Measurements from ENCODE around the gene BHLHE40. TPM values are rescaled to one million over a fixed set of nuclear protein-coding genes. Genes with fewer than 3 reads are reported as not detected.
"Not testable (repeated sequence)": the region's sequence is repeated elsewhere in the genome, so short reads cannot be mapped to it uniquely, and the experiment has no call there.

The BHLHE40 gene
- total RNA-seq, 1 donor from 2014 or later: 96.3 TPM

DNA sequence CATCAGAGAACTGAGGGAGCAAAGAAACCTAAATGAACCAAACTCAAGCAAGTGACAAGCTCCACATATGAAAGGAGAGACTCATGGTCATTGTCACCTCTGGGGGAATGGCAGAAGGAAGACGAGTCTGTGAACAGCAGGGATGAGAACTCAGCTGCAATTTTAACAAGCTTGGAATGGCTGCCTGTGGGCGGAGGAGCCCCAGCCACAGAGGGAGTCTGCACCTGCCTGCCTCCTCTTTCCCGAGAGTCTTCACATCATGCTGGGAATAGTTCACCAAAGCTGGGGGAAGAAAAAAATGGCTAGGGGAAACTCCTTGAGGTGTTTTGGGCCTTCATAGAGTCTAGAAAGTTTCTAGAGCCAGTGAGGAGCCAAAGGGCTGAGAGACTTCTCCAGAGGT lies 21.3 kb upstream of the BHLHE40 start:
- no peak for DNase-seq (ENCODE audit: low read depth)
- no peak overlapping the region for H3K4me3 ChIP-seq (ENCODE audit: low read depth, low read length)
- TF ChIP-seq, protein P1, sequence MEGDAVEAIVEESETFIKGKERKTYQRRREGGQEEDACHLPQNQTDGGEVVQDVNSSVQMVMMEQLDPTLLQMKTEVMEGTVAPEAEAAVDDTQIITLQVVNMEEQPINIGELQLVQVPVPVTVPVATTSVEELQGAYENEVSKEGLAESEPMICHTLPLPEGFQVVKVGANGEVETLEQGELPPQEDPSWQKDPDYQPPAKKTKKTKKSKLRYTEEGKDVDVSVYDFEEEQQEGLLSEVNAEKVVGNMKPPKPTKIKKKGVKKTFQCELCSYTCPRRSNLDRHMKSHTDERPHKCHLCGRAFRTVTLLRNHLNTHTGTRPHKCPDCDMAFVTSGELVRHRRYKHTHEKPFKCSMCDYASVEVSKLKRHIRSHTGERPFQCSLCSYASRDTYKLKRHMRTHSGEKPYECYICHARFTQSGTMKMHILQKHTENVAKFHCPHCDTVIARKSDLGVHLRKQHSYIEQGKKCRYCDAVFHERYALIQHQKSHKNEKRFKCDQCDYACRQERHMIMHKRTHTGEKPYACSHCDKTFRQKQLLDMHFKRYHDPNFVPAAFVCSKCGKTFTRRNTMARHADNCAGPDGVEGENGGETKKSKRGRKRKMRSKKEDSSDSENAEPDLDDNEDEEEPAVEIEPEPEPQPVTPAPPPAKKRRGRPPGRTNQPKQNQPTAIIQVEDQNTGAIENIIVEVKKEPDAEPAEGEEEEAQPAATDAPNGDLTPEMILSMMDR (conservative IDR thresholded peaks at IDR 0.05; ENCODE audit: low read depth, low read length): no peak

- H3K4me3 ChIP-seq (ENCODE audit: low read depth, low read length): no peak overlapping the region
- TF ChIP-seq, protein P1 (conservative IDR thresholded peaks at IDR 0.05; ENCODE audit: low read depth, low read length): no peak
- DNase-seq (ENCODE audit: low read depth): no peak
These were observed 20.1 kb upstream of the BHLHE40 start for GRCh38 chr3:4959180-4959579.

DNA sequence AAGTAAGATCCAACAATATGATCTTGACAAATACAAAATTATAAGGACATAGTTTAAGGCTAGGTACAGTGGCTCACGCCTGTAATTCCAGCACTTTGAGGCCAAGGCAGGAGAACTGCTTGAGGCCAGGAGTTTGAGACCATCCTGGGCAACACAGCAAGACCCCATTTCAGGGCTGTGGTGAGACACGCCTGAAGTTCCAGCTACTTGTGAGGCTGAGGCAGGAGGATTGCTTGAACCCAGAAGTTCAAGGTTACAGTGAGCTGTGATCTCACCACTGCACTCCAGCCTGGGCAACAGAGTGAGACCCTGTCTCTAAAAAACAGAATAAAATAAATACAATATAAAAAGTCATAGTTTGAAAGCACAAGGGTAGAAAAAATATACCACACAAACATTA lies 17.4 kb upstream of the BHLHE40 start:
- not testable (repeated sequence) for H3K4me3 ChIP-seq (ENCODE audit: low read depth, low read length); DNase-seq (ENCODE audit: low read depth)

DNA sequence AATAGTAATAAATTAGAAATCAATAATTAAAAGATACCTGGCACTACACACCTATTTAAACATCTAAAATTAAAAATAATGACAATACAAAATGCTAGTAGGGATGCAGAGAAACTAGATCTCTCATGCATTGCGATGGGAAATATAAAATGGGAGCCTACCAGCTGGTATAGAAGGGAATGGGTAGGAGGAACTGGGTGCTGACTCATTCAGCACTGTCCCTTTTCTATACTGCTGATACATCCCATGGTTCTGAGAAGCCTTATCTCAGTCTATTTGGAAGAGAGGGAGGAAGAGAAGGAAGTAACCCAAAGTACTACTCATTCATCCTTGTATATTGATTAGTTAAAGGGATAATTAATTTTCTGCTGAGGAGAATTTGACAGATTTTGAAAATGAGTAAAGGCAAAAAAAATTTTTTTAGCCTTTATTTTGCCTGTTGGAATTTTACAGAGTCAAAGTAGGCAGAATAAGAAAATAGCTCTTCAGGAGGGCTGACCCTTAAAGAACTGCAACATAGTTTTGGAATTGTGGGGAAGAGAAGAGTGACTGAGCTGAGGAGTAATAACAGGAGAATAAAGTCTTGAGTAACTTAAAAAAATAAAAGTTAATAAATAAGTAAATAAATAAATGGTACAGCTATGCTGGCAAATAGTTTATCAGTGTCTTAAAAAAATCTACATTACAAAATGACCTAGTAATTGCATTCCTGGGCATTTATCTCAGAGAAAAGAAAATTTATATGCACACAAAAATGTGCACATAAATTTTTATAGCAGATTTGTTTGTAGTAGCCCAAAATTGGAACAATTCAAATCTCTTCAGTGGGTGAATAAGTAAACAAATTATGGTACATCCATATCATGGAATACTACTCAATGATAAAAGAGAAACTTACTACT lies 15.3 kb upstream of the BHLHE40 start:
- no peak for DNase-seq (ENCODE audit: low read depth)
- TF ChIP-seq, protein P1 (conservative IDR thresholded peaks at IDR 0.05; ENCODE audit: low read depth, low read length): no peak
- no peak overlapping the region for H3K4me3 ChIP-seq (ENCODE audit: low read depth, low read length)

DNA sequence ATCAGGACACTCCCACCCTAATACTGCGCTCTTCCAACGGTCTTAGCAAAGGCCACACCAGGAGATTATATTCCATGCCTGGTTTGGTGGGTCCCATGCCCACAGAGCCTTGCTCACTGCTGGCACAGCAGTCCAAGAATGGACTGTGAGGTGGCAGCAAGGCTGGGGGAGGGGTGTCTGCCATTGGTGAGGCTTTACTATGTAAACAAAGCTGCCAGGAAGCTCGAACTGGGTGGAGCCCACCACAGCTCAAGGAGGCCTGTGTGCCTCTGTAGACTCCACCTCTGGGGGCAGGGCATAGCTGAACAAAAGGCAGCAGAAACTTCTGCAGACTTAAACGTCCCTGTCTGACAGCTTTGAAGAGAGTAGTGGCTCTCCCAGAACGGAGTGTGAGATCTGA lies 13.2 kb upstream of the BHLHE40 start:
- DNase-seq (ENCODE audit: low read depth); H3K4me3 ChIP-seq (ENCODE audit: low read depth, low read length): not testable (repeated sequence)

DNA sequence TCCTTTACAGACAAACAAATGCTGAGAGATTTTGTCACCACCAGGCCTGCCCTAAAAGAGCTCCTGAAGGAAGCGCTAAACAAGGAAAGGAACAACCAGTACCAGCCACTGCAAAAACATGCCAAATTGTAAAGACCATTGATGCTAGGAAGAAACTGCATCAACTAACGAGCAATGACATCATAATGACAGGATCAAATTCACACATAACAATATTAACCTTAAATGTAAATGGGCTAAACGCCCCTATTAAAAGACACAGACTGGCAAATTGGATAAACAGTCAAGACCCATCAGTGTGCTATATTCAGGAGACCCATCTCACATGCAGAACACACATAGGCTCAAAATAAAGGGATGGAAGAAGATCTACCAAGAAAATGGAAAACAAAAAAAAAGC lies 11.6 kb upstream of the BHLHE40 start:
- DNase-seq (ENCODE audit: low read depth); H3K4me3 ChIP-seq (ENCODE audit: low read depth, low read length): not testable (repeated sequence)

DNA sequence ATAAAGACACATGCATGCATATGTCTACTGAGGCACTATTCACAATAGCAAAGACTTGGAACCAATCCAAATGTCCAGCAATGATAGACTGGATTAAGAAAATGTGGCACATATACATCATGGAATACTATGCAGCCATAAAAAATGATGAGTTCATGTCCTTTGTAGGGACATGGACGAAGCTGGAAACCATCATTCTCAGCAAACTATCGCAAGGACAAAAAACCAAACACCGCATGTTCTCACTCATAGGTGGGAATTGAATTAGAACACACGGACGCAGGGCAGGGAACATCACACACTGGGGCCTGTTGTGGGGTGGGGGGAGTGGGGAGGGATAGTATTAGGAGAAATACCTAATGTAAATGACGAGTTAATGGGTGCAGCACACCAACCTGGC lies 7.8 kb upstream of the BHLHE40 start:
- DNase-seq (ENCODE audit: low read depth); H3K4me3 ChIP-seq (ENCODE audit: low read depth, low read length): not testable (repeated sequence)

DNA sequence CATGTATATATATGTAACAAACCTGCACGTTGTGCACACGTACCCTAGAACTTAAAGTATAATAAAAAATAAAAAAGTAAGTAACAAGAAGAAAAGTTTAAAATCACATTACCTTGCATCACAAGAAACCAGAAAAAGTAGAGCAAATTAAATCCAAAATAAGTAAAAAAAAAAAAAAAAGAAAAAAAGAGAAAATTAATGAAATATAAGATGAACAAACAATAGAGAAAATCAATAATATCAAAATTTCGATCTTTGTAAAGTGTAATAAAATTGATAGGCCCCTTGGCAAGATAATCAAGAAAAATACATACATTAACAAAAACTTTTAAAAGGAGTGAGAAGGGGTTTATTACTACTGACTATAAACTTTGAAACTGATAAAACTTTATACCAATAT lies 7.4 kb upstream of the BHLHE40 start:
- no peak overlapping the region for H3K4me3 ChIP-seq (ENCODE audit: low read depth, low read length)
- no peak for DNase-seq (ENCODE audit: low read depth)
- TF ChIP-seq, protein P1 (conservative IDR thresholded peaks at IDR 0.05; ENCODE audit: low read depth, low read length): no peak
